A172 (cell line): ENCODE results near the gene BAG2. TPM values are rescaled to one million over a fixed set of nuclear protein-coding genes. Genes with fewer than 3 reads are reported as not detected.
A peak's percentile ranks its signal among the peaks of the same experiment; 100 is the strongest.

ENCODE experiments used
- DNase-seq: peaks from one replicate; pipeline ENCODE4 v3.0.0-alpha.2; 2015; ENCODE audit warnings: low spot score
- total RNA-seq: library from RNA; depleted of rRNA; stranded (reverse); fragments of >200 nt; shearing (Covaris generic); gene quantifications from 2 replicates; pipeline ENCODE4 v1.2.3, GENCODE V29; 2014; rRNA removed

Gene BAG2
- 22.6 and 23.1 TPM in 2 replicates for total RNA-seq

GRCh38 chr6:57172136-57173055, at the start of gene BAG2:
Gene BAG2 (plus strand): TSS chr6:57172326. CDS start chr6:57172698, 372 bp downstream.
- DNase-seq: peak; percentile 82

- no peak for DNase-seq
Observed at GRCh38 chr6:57123111-57123510, 49.0 kb upstream of the BAG2 start.

- no peak for DNase-seq
Observed at GRCh38 chr6:57127763-57128162, 44.4 kb upstream of the BAG2 start.

GRCh38 chr6:57130661-57131177, 41.4 kb upstream of the BAG2 start:
- no peak for DNase-seq

- no peak for DNase-seq
Observed at GRCh38 chr6:57134954-57135353, 37.2 kb upstream of the BAG2 start.

- DNase-seq: no peak
Observed at GRCh38 chr6:57135885-57136284, 36.2 kb upstream of the BAG2 start.

GRCh38 chr6:57137350-57137749, 34.8 kb upstream of the BAG2 start:
- no peak for DNase-seq

GRCh38 chr6:57138026-57138425, 34.1 kb upstream of the BAG2 start:
- no peak for DNase-seq

- no peak for DNase-seq
Observed at GRCh38 chr6:57141451-57142177, 30.5 kb upstream of the BAG2 start.

- no peak for DNase-seq
Observed at GRCh38 chr6:57142178-57142525, 30.0 kb upstream of the BAG2 start.

GRCh38 chr6:57143690-57144089, 28.4 kb upstream of the BAG2 start:
- DNase-seq: no peak

GRCh38 chr6:57147401-57147800, 24.7 kb upstream of the BAG2 start:
- no peak for DNase-seq

GRCh38 chr6:57147955-57148858, 23.9 kb upstream of the BAG2 start:
- no peak for DNase-seq

GRCh38 chr6:57158658-57159057, 13.5 kb upstream of the BAG2 start:
- DNase-seq: no peak

- DNase-seq: no peak
Observed at GRCh38 chr6:57159127-57159526, 13.0 kb upstream of the BAG2 start.

GRCh38 chr6:57162028-57162427, 10.1 kb upstream of the BAG2 start:
- DNase-seq: no peak

GRCh38 chr6:57162516-57162915, 9.6 kb upstream of the BAG2 start:
- DNase-seq: no peak

GRCh38 chr6:57163956-57164355, 8.2 kb upstream of the BAG2 start:
- DNase-seq: no peak

GRCh38 chr6:57165080-57165479, 7.0 kb upstream of the BAG2 start:
- no peak for DNase-seq

- DNase-seq: peak; percentile 27
Observed at GRCh38 chr6:57173056-57173885, 1.1 kb downstream of the BAG2 start.
